Effector memory CD8-positive, alpha-beta T cell (primary cell): ENCODE results near the gene PRMT7.

ENCODE experiments used
- ATAC-seq: fragments of 150-1000 bp; cut with Tn5 transposase; replicated peaks from 2 replicates; pipeline ENCODE4 v1.10.0; 2021; ENCODE audit warnings: mild to moderate bottlenecking, moderate library complexity
- DNase-seq, 3 experiments: peaks; one replicate each; pipeline ENCODE4 v3.0.0; 2021
- H3K27ac Mint-ChIP-seq, 2 donors: one replicate each; pipeline ENCODE4 v1.8.0; 2022; ENCODE audit warnings: mild to moderate bottlenecking in 2 of 2, mixed read lengths in 2 of 2, moderate library complexity in 2 of 2
- H3K27me3 Mint-ChIP-seq, 2 donors: one replicate each; pipeline ENCODE4 v1.8.0; 2022; ENCODE audit warnings: mixed read lengths in 2 of 2
- H3K36me3 Mint-ChIP-seq: one replicate; pipeline ENCODE4 v1.8.0; 2022; ENCODE audit warnings: mild to moderate bottlenecking, moderate library complexity, mixed read lengths; ENCODE audit not compliant: insufficient read depth
- H3K4me1 Mint-ChIP-seq, 2 donors: one replicate each; pipeline ENCODE4 v1.8.0; 2022; ENCODE audit warnings: low read depth in 2 of 2, mixed read lengths in 2 of 2
- H3K4me3 Mint-ChIP-seq, 2 donors: one replicate each; pipeline ENCODE4 v1.8.0; 2022; ENCODE audit warnings: mild to moderate bottlenecking in 2 of 2, mixed read lengths in 2 of 2, moderate library complexity in 2 of 2
- H3K9me3 Mint-ChIP-seq, 2 donors: one replicate each; pipeline ENCODE4 v1.8.0; 2022; ENCODE audit warnings: mixed read lengths in 2 of 2

PRMT7 gene

DNA sequence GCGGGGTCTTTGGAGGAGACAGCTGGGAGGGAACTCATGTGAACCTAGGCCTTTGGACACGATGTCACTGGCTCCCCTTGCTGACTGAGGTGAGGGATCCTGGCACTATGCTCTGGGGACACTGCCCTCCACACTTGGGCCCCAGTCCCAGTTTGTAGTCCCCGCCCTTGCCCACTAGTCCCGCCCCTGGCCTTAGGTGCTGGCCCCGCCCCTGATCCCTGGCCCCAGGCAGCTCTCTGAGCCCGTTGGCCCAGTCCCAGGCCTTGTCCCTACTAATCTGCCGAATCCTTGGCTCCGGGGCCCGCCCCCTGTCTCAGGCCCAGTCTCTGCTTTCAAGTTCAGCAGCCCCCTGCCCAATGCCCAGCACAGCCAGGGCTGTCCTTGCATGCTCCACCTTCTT, 76.5 kb downstream of the PRMT7 start:
- ATAC-seq, result no peak
- H3K36me3 Mint-ChIP-seq, result peaks cover 4% of the 10 kb centered on the region
- no peaks in the 10 kb centered on the region for H3K27me3 Mint-ChIP-seq
- DNase-seq, result no peak
- H3K9me3 Mint-ChIP-seq, result no peaks in the 10 kb centered on the region
- H3K4me3 Mint-ChIP-seq, result no peak overlapping the region
- no peak overlapping the region for H3K27ac Mint-ChIP-seq
- H3K4me1 Mint-ChIP-seq, result peaks cover 3 to 8% of the 10 kb centered on the region in 2 donors

DNA sequence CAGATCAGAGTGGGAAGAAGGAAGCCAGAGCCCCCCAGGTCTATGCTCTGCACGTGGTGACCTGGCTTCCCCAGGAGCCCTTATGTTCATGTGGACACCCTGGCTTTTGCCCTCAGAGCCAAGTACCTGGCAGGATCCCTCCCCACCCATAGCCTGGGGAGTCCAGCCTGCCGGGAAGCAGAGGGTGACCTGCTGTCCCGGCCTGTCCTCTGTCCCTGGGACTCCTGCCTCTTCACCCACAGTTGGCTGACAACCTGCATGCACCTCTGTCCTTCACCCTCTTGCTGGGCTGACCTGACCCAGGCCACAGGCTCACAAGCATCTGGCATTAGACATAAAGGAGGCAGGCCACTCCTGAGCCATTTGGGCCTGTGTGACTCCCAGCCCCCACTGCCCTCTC, 77.3 kb downstream of the PRMT7 start:
- Mint-ChIP-seq H3K27ac (no peak overlapping the region), H3K4me1 (peaks cover 0 to 6% of the 10 kb centered on the region in 2 donors), H3K4me3 (no peak overlapping the region), H3K9me3 (no peaks in the 10 kb centered on the region), H3K36me3 (peaks cover 4% of the 10 kb centered on the region), H3K27me3 (no peaks in the 10 kb centered on the region)
- no peak for ATAC-seq
- no peak for DNase-seq

DNA sequence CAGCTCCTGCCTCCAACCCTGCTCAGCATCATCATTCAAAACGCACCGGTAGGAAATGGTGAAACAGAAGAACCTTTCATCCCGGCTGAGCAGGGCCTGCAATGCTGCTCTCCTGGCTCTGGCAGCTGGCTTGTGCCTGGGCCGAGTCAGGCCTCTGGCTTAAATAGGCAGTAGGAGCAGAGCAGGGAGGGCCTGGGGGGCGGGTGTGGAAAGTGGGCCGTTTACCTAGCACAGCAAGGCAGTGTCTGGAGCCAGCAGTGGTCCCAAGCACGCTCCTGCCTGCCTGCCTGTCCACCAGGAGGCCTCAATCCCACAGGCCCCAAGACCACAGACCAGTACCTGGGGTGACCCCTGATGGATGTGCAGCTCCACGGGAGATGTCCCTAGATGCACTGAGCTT, 78.2 kb downstream of the PRMT7 start:
- H3K9me3 Mint-ChIP-seq, result no peaks in the 10 kb centered on the region
- H3K36me3 Mint-ChIP-seq, result peaks cover 2% of the 10 kb centered on the region
- peaks cover 0 to 3% of the 10 kb centered on the region in 2 donors for H3K4me1 Mint-ChIP-seq

DNA sequence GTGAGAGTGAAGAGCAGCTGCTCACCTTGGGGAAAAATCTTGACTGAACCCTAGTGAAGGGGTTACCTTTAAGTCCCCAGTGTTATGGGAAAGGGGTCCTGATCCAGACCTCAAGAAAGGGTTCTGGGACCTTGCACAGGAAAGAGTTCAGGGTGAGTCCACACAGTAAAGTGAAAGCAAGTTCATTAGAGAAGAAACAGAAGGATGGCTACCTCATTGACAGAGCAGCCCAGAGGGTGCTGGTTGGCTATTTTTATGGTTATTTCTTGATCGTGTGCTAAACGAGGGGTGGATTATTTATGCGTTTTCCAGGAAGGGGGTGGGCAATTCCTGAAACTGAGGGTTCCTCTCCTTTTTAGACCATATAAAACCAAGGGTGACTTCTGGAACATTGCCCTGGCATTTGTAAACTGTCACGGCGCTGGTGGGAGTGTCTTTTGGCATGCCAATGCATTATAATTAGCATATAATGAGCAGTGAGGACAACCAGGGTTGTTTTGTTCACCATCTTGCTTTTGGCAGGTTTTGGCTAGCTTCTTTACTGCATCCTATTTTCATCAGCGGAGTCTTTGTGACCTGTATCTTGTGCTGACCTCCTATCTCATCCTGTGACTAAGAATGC, 79.0 kb downstream of the PRMT7 start:
- H3K36me3 Mint-ChIP-seq, result no peaks in the 10 kb centered on the region
- no peaks in the 10 kb centered on the region for H3K9me3 Mint-ChIP-seq
- no peak for DNase-seq
- peak overlapping the region in 1 of 2 donors; percentile 55 for H3K27ac Mint-ChIP-seq
- no peak overlapping the region for H3K4me3 Mint-ChIP-seq
- ATAC-seq, result no peak
- H3K27me3 Mint-ChIP-seq, result no peaks in the 10 kb centered on the region
- no peaks in the 10 kb centered on the region for H3K4me1 Mint-ChIP-seq

More for the DNA sequence above, 78.2 kb downstream of the PRMT7 start:
- DNase-seq, result no peak
- H3K27ac Mint-ChIP-seq, result no peak overlapping the region
- no peak for ATAC-seq
- H3K27me3 Mint-ChIP-seq, result no peaks in the 10 kb centered on the region
- no peak overlapping the region for H3K4me3 Mint-ChIP-seq

DNA sequence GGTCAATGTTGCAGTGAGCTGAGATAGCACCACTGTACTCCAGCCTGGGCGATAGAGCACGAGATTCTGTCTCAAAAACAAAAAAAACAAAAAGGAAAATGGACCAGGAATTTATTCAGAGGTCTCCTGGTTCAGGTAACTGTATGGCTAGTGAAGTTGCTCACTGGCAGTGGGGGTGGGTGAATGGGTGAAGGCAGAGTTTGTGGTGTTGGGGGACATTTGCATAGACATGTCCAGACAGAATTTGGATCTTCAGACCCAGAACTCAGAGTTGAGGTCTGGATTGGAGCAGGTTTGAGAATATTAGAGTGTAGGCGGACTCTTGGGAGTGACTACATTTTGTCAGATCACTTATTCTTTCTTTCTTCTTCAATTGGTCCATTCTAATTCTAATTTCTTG, 82.5 kb downstream of the PRMT7 start:
- Mint-ChIP-seq H3K4me1 (peaks cover 8 to 10% of the 10 kb centered on the region in 2 donors), H3K9me3 (no peaks in the 10 kb centered on the region), H3K4me3 (no peak overlapping the region), H3K27ac (no peak overlapping the region), H3K36me3 (no peaks in the 10 kb centered on the region), H3K27me3 (no peaks in the 10 kb centered on the region)
- no peak for DNase-seq
- ATAC-seq, result no peak

DNA sequence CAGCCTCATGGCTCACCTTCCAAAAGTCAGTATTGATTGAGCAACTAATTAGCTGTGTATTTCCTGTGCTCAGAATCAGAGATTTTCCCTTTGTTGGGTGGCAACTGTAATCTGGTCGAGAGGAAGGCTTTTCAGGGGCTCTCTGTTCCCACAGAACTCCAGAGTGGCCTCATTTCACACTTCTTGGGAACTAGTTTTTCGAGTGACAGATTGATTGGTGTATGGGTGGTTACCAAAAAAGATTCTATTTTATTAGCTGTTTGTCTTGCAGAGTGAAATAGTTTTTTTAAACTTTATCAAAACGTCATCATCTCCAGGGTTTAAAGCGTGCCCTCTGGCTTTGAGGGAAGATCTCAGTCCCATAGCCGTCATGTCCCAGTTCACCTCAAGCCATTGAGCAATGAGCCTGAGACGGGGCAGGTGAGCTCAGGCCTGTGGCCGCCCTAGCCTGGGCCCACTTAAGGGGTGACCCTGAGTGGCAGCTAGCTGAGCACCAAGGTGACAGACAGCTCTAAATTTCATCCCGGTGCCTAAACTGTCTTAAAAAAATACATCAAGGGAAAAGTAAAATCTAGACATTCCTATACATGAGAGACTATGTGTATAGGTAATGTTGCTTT, 84.5 kb downstream of the PRMT7 start:
- ATAC-seq, result no peak
- H3K27ac Mint-ChIP-seq, result peak overlapping the region in 1 of 2 donors; percentile 58

DNA sequence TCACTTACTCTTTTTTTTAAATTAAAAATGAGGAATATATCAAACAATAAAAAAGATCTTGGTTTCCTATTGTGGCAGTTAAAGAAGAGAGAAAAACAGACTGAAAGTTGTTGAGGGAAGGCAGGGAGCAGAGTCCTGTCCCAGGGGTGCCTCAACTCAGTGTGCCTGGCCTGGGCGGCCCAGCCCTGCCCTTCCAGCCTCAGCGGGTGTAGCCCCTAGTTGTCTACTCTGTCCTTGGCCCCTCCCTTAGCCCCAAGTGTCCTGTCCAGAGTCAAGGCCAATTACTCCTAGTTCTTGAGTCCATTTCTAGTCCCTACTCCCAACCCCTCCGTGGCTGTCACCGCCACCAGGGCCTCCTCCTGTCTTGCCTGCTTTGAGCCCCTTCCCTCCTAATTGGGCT, 85.0 kb downstream of the PRMT7 start:
- ATAC-seq (no peak), DNase-seq (no peak)
- H3K27ac Mint-ChIP-seq, result peak overlapping the region in 1 of 2 donors; percentile 82
- H3K4me1 Mint-ChIP-seq, result peaks cover 8 to 13% of the 10 kb centered on the region in 2 donors
- H3K27me3 Mint-ChIP-seq, result no peaks in the 10 kb centered on the region
- no peaks in the 10 kb centered on the region for H3K9me3 Mint-ChIP-seq
- no peak overlapping the region for H3K4me3 Mint-ChIP-seq
- H3K36me3 Mint-ChIP-seq, result peaks cover 3% of the 10 kb centered on the region

More for the DNA sequence above, 84.5 kb downstream of the PRMT7 start:
- DNase-seq, result no peak
- Mint-ChIP-seq H3K4me1 (peaks cover 8 to 10% of the 10 kb centered on the region in 2 donors), H3K27me3 (no peaks in the 10 kb centered on the region), H3K36me3 (peaks cover 3% of the 10 kb centered on the region), H3K9me3 (no peaks in the 10 kb centered on the region), H3K4me3 (no peak overlapping the region)

DNA sequence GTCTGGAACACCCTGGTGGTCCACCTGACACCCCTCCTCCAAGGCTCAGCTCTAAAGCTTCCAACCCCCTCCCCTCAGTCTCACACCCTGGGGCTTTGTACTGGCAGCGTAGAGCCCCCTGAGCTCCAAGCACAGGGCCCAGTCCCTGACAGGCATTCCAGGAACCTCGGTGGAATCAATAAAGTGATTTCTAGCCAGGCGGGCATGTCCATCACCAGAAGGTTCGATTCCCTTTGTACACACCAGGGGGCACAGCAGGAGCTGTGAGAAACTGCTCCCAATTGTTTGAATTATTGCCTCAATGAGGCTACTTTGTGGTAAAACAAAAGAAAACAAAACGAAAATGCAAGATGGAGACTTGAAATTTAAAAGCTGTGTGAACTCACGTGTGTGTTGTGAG, 85.7 kb downstream of the PRMT7 start:
- H3K9me3 Mint-ChIP-seq, result no peaks in the 10 kb centered on the region
- ATAC-seq (peak; percentile 59), DNase-seq (peak; percentile 44 to 55 (median 47))
- peak overlapping the region in 1 of 2 donors; percentile 82 for H3K27ac Mint-ChIP-seq
- peaks cover 3% of the 10 kb centered on the region for H3K36me3 Mint-ChIP-seq
- no peak overlapping the region for H3K4me3 Mint-ChIP-seq
- H3K27me3 Mint-ChIP-seq, result no peaks in the 10 kb centered on the region
- peaks cover 8 to 19% of the 10 kb centered on the region in 2 donors for H3K4me1 Mint-ChIP-seq

DNA sequence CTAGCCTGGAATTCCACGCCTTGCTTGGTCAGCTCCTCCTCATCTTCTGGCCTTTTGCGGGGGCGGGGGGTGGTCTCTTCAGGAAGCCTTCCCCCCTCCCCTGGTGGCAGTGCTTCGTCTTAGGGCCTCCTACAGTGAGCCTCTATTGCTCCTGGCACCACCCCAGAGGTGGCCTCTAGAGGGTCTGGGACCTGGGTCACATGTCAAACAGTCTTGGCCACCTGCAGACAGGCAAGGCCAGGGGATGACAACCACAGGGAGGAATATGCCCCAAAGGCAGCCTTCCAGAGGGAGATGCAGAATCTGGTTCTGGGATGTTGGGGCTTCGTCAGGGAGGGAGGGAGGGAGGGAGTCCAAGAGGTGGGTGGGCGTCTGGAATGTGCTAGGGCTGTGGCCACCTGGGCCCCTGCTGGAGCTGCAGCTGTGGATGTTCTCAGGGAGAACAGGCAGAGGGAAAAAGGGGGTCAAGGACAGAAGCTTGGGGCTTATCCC, 86.9 kb downstream of the PRMT7 start:
- Mint-ChIP-seq H3K27ac (peak overlapping the region in 1 of 2 donors; percentile 67), H3K4me1 (peaks cover 8 to 19% of the 10 kb centered on the region in 2 donors), H3K36me3 (peaks cover 3% of the 10 kb centered on the region), H3K27me3 (no peaks in the 10 kb centered on the region), H3K9me3 (no peaks in the 10 kb centered on the region), H3K4me3 (no peak overlapping the region)
- DNase-seq (no peak), ATAC-seq (no peak)

DNA sequence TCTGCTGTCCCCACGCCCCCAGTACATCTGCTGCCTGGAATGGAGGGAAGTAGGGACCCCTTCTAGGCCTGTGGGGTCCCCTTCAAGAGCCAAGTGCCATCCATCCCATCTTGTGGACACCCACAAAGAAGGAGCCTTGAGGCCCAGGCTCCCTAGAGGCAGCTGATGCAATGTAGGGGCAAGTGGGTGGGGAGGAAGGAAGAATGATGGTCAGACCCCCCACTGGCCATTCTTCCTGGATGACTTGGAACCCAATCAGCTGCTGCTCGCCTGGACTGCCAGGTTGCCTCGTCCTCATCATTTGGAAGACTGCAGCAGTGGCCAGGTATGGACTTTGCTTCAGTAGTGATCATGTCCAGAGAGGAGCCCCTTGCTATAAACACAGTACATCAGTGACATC, 88.6 kb downstream of the PRMT7 start:
- H3K36me3 Mint-ChIP-seq, result peaks cover 3% of the 10 kb centered on the region
- peak overlapping the region in 1 of 2 donors; percentile 49 for H3K27ac Mint-ChIP-seq
- ATAC-seq, result no peak

DNA sequence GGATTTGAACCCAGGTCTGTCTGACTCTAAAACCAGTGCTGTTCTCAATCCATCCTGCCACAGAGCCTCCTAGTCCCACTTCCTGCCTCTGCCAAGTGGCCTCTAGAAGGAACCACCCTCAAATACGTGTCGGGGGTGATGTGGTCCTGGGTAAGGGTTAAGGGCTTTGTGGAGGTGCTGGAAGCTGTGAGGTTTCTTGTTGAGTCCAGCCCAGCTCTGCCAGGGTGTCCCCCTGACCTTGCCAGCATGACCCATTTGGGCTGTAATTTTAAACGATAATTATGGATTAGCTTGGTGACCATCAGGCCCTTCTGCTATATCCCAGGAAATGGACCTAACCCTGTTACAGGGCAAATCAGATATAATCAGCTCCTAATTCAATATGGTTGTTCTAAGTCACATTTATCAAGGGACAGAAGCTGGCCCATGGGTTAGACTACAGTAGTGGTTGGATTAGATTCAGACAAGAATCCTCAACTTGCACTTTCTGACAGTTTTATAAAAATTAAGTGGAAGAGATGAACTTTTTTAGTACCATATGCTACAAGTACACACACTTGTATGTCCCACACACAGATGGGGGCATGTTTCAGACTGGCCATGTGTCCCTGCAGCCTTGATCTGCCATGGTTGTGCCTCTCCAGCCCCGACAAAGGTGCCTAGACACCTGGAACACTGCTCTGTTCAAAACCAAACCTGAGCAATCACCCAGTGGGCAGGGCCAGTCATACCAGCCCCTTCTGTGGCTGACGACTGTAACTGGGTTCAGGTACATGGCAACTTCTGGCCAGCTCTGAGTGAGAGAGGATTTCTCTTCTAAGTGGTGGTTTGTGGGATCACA, 89.5 kb downstream of the PRMT7 start:
- Mint-ChIP-seq H3K4me3 (no peak overlapping the region), H3K9me3 (no peaks in the 10 kb centered on the region), H3K36me3 (peaks cover 3% of the 10 kb centered on the region), H3K4me1 (peaks cover 8 to 19% of the 10 kb centered on the region in 2 donors), H3K27me3 (no peaks in the 10 kb centered on the region), H3K27ac (peak overlapping the region in 1 of 2 donors; percentile 49)
- DNase-seq, result no peak
- ATAC-seq, result no peak

More for the DNA sequence above, 88.6 kb downstream of the PRMT7 start:
- Mint-ChIP-seq H3K4me1 (peaks cover 8 to 19% of the 10 kb centered on the region in 2 donors), H3K9me3 (no peaks in the 10 kb centered on the region), H3K4me3 (no peak overlapping the region), H3K27me3 (no peaks in the 10 kb centered on the region)
- no peak for DNase-seq

DNA sequence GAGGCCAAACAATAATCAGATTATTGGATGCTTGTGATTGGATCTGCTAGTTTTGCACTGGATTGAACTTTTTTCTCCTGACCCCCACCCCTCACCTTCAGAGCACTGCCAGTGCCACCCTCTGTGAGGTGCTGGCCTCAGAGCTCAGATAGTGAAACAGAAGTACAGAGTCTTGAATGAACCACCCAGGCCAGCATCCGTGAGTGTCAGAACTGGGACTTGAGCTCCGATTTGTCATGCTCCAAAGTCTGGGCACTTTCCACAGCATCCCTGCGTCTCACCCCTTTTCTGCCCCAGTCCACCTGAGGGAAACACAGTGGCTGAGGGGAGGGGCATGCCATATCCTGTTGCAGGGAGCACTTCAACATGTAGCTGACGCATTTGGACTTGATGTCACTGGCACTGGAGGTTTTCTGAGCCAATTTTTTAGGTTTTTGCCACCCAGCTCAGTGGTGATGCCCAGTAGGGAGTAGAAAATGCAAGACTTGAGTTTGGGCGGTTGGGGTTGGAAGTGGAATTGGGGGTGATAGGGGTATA, 90.2 kb downstream of the PRMT7 start:
- Mint-ChIP-seq H3K9me3 (no peaks in the 10 kb centered on the region), H3K27me3 (no peaks in the 10 kb centered on the region), H3K4me1 (peaks cover 8 to 19% of the 10 kb centered on the region in 2 donors), H3K4me3 (no peak overlapping the region), H3K36me3 (peaks cover 3% of the 10 kb centered on the region), H3K27ac (peak overlapping the region in 1 of 2 donors; percentile 49)
- ATAC-seq, result no peak
- DNase-seq, result no peak
